AG09319 (cell line): ENCODE results near the gene ADD3.
A peak's percentile ranks its signal among the peaks of the same experiment; 100 is the strongest.

ENCODE experiments used
- DNase-seq: peaks from one replicate; pipeline ENCODE4 v3.0.0-alpha.2; 2010; ENCODE audit warnings: low read depth; ENCODE audit errors: extremely low read depth
- TF ChIP-seq, protein P1 (sequence below): IDR thresholded peaks from 2 replicates; pipeline ENCODE4 v1.5.1; 2011; ENCODE audit warnings: low read depth, mild to moderate bottlenecking, inconsistent platforms, low read length, moderate library complexity

The ADD3 gene

GRCh38 chr10:110007701-110008517 is at the start of gene ADD3:
Gene ADD3, plus strand, starts transcription at chr10:110007984. Its CDS starts 92,670 bp downstream, at chr10:110100654.
- TF ChIP-seq, protein P1, sequence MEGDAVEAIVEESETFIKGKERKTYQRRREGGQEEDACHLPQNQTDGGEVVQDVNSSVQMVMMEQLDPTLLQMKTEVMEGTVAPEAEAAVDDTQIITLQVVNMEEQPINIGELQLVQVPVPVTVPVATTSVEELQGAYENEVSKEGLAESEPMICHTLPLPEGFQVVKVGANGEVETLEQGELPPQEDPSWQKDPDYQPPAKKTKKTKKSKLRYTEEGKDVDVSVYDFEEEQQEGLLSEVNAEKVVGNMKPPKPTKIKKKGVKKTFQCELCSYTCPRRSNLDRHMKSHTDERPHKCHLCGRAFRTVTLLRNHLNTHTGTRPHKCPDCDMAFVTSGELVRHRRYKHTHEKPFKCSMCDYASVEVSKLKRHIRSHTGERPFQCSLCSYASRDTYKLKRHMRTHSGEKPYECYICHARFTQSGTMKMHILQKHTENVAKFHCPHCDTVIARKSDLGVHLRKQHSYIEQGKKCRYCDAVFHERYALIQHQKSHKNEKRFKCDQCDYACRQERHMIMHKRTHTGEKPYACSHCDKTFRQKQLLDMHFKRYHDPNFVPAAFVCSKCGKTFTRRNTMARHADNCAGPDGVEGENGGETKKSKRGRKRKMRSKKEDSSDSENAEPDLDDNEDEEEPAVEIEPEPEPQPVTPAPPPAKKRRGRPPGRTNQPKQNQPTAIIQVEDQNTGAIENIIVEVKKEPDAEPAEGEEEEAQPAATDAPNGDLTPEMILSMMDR, result no peak
- DNase-seq, result peak; percentile 86

- TF ChIP-seq, protein P1, result no peak
Measured at GRCh38 chr10:109958059-109958458, 49.7 kb upstream of the ADD3 start.

GRCh38 chr10:109959259-109960145 is 48.3 kb upstream of the ADD3 start:
- TF ChIP-seq, protein P1, result no peak
- no peak for DNase-seq

More at GRCh38 chr10:109958059-109958458, 49.7 kb upstream of the ADD3 start:
- DNase-seq, result no peak

DNA sequence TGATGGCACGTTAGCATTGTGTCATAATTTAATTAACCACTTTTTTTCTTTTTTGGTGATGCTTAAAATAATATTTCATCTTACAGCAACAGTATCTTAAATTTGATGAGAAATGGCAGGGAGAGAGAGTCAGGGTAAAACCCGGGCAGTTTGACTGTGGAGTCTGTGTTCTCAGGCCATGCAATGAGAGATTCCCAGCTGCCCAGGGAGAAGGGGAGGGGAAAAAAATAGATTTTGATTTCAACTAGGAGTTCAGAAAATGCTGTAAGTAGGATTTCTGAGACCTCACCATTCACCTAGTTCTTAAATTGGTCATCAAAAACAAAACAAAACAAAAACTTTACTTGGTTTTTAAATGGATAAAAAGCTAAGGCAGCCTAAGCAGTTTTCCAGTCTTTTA is 47.1 kb upstream of the ADD3 start:
- TF ChIP-seq, protein P1, result no peak

DNA sequence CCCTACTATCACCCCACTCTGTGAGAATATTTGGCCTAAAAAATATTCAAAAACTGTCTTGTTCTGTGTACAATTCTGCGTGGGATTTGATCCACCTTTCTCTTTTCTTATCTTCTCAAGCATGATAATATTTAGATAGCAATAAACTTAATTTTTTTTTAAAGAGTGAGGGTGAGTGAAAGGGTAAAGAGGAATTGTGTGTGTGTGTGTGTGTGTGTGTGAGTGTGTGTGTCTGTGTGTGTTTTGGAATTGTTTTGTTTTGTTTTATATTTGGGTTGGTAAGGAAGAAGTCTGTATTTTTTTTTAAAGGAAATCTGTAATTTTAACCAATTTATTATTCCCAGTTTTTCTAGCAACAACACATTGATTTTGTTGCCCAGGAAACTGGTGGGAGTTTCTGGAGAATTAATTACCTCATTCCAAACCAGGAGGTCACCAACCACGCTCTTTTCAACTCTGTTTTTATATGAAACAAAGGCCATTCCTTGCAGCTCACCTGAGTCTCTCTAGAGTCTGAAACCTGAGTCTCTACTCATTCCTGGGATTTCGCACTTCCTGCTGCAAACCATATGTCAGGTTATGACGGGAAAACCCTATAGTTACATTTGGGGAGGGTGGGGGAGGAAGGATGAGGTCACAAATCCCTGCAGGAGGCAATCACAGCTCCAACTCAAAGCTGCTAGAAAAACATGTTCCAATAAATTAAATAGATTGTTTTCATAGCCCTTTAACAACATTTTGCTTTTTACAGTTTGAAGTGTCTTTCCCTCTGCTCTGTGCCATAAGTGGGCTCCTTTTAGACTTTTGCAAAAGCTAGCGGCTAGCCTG is 46.4 kb upstream of the ADD3 start:
- no peak for DNase-seq
- TF ChIP-seq, protein P1, result no peak

More for the DNA sequence above, 47.1 kb upstream of the ADD3 start:
- DNase-seq, result no peak

- TF ChIP-seq, protein P1, result no peak
- no peak for DNase-seq
Measured at GRCh38 chr10:109962247-109962646, 45.5 kb upstream of the ADD3 start.
